ENCODE measurements around the gene CYB5R3. TPM values are rescaled to one million over a fixed set of nuclear protein-coding genes. Genes with fewer than 3 reads are reported as not detected.
A peak's percentile ranks its signal among the peaks of the same experiment; 100 is the strongest.
"Not testable (repeated sequence)": the region's sequence is repeated elsewhere in the genome, so short reads cannot be mapped to it uniquely, and the experiment has no call there.

CYB5R3 gene
- polyA plus RNA-seq, 1 donor, result 156 TPM

DNA sequence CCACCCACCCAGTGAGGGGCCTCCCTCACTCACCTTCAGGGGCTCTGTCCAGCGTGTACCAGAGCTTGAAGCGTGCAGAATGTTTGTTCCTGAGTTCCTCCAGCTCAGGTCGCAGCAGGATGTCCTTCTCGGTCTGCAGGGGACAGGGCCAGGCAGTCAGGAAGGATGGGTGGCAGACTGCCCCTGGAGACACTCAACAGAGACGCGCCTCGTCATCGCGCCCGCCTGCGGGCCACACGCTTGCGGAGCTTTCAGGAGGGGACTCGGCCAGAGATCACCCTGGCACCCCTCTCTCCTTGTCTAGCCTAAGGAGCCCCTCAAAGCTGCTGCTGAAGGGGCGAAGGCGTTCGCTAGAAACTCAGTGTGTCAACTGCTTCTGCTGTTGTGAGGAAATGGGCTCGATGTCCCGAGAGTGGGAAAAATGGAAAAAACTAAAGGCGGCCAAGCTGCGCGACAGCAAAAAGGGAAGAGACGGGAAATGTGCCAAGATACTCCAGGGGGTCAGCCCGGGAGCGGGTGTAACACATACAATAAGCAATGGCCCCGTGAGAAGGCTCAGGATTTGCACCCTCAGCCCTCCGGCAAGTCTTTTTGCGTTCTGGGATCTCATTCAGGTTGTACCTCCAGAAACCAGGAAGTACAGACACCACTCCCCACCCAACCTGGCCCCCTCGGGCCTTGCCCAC, 25.3 kb downstream of the CYB5R3 start:
- no peak for DNase-seq (ENCODE audit: low read depth)

DNA sequence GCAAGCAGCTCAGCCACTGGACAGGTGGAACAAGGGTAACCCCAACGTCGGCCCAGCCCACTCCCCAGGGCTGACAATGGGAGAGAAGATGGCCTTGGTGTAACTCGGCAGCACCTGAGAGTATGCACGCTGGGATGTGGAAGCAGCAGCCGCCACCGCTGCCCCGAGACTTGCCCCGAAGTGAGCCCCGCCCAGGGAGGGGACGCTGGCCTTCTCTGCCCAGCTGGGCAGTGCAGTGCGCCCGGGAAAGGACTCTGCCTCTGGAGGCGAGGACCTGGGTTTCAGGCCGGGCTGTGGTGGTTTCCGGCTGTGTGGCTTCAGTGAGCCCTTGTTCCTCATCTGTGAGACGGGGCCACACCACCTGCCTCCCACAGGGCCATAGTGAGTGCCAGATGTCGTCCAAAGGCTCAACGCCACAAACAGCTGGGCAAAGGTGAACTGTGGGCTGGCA, 25.9 kb downstream of the CYB5R3 start:
- no peak for DNase-seq (ENCODE audit: low read depth)

- DNase-seq (ENCODE audit: low read depth), result no peak
Observed at GRCh38 chr22:42622061-42622710, 27.0 kb downstream of the CYB5R3 start.

GRCh38 chr22:42621505-42622002, 27.6 kb downstream of the CYB5R3 start:
- DNase-seq (ENCODE audit: low read depth), result no peak

GRCh38 chr22:42620084-42620483, 29.1 kb downstream of the CYB5R3 start:
- DNase-seq (ENCODE audit: low read depth), result no peak

GRCh38 chr22:42619261-42620063, 29.7 kb downstream of the CYB5R3 start:
- DNase-seq (ENCODE audit: low read depth), result no peak

DNA sequence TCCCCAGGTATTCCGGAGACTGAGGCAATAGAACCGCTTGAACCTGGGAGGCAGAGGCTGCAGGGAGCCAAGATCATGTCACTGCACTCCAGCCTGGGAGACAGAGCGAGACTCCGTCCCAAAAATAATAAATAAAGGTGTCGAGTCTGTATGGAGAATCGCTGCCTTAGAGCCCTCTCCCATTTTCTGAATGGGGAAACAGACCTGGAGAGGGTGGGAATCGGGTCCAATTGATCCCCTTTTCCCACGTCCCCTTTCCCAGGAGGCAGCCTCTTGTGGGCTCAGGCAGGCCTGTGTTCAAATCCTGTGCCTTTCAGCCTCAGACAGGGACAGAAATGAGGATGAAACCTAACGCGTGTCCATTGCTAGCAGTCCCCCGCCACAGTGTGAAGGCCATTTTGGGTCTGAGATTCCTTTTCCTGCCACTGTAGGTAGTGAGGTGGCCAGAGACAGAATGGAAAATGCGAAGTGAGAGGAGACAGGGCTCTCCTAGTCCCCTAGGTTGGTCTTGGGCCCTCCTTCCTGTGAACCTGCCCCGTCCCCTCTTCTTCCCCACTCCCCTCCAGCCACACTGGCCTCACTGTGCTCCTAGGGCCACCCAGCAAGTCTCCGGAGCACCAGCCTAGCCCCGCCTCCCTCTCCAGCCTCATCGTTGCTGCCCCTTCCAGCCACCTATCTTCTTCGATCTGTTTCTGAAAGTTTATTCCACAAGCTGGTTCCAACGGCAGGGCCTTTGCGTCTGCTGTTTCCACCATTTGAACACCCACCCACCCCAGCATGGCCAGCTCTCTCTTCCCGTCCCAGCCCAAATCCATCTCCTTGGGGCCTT, 31.8 kb downstream of the CYB5R3 start:
- no peak for DNase-seq (ENCODE audit: low read depth)

- not testable (repeated sequence) for DNase-seq (ENCODE audit: low read depth)
Observed at GRCh38 chr22:42615860-42616175, 33.4 kb downstream of the CYB5R3 start.

- peak; percentile 93 for DNase-seq (ENCODE audit: low read depth)
Observed at GRCh38 chr22:42615092-42615859, 33.9 kb downstream of the CYB5R3 start.

- DNase-seq (ENCODE audit: low read depth), result peak; percentile 96
Observed at GRCh38 chr22:42614312-42615091, 34.7 kb downstream of the CYB5R3 start, which contains the start of gene POLDIP3. Gene POLDIP3, minus strand, starts transcription at chr22:42614883. Its CDS starts 26 bp downstream, at chr22:42614857.

- DNase-seq (ENCODE audit: low read depth), result no peak
Observed at GRCh38 chr22:42613872-42614301, 35.3 kb downstream of the CYB5R3 start.

DNA sequence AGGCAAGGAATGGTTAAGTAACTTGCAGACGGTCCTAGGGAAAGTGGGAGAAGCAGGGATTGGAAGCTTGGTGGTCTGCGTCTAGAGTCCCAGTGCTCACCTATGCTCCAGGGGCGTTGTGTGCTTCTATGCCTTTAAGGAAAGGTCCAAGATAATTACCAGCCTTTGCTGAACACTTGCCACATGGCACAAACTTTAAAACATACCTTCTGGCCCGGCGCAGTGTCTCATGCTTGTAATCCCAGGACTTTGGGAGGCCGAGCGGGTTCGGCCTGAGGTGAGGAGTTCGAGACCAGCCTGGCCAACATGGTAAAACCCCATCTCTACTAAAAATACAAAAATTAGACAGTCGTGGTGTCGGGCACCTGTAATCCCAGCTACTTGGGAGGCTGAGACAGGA, 36.9 kb downstream of the CYB5R3 start:
- DNase-seq (ENCODE audit: low read depth), result no peak

DNA sequence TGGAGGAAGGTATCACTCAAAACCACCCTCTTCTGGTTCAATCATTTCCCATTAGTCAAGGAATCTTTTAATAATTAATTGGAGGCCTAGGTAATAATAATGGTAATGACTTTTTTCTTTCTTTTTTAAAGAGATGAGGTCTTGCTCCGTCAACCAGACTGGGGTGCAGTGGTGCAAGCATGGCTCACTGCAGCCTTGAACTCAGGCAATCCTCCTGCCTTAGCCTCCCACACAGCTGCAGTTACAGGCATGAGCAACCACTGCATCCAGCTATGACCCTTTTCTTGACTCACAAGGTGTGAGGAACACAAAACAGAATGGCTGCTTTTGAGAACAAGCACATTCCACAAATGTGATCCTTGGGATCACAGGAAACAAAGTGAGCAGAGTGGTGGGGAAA, 38.1 kb downstream of the CYB5R3 start:
- no peak for DNase-seq (ENCODE audit: low read depth)

GRCh38 chr22:42610186-42610585, 39.0 kb downstream of the CYB5R3 start:
- no peak for DNase-seq (ENCODE audit: low read depth)

DNA sequence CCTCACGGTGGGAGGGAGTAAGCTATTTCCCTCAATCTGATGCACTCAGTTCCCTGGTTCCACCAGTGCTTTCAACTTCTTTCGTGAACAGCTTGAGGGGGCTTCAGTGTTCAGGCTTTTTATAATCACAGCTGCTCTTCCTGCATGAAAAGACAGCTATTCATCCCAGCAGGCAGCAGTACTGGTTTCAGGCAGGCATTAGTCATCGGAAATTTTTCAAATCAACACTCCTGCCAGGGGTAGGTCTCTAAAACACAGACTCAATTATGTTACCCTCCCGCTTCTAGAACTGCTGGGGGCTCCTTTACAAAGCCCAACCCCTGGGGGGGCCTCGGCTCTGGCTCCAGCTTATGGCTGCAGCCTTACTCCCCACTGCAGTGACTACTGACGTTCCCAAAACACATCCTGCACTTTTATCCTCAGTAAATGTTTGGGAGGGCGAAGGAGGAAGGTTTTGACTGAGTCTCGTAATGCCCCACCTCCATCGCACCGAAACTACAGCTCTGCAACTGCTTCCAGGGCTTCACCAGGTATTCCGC, 40.3 kb downstream of the CYB5R3 start:
- no peak for DNase-seq (ENCODE audit: low read depth)

GRCh38 chr22:42608136-42608822, 40.9 kb downstream of the CYB5R3 start:
- DNase-seq (ENCODE audit: low read depth), result no peak

- DNase-seq (ENCODE audit: low read depth), result not testable (repeated sequence)
Observed at GRCh38 chr22:42607641-42608040, 41.6 kb downstream of the CYB5R3 start.

GRCh38 chr22:42604403-42604802, 44.8 kb downstream of the CYB5R3 start:
- no peak for DNase-seq (ENCODE audit: low read depth)

- DNase-seq (ENCODE audit: low read depth), result no peak
Observed at GRCh38 chr22:42603427-42603826, 45.8 kb downstream of the CYB5R3 start.
